K562 treated with DMSO at 1 percent for 4 hours (cell line): ENCODE data around the gene ZNF26. TPM values are rescaled to one million over a fixed set of nuclear protein-coding genes. Genes with fewer than 3 reads are reported as not detected.

Source experiments
- total RNA-seq: library from RNA; unstranded; fragments of 300-600 nt; gene quantifications from 2 replicates; pipeline ENCODE4 v1.2.3, GENCODE V29; 2022; ENCODE audit not compliant: insufficient read depth

The ZNF26 gene
- total RNA-seq, result 5.3 and 5.4 TPM in 2 replicates

DNA sequence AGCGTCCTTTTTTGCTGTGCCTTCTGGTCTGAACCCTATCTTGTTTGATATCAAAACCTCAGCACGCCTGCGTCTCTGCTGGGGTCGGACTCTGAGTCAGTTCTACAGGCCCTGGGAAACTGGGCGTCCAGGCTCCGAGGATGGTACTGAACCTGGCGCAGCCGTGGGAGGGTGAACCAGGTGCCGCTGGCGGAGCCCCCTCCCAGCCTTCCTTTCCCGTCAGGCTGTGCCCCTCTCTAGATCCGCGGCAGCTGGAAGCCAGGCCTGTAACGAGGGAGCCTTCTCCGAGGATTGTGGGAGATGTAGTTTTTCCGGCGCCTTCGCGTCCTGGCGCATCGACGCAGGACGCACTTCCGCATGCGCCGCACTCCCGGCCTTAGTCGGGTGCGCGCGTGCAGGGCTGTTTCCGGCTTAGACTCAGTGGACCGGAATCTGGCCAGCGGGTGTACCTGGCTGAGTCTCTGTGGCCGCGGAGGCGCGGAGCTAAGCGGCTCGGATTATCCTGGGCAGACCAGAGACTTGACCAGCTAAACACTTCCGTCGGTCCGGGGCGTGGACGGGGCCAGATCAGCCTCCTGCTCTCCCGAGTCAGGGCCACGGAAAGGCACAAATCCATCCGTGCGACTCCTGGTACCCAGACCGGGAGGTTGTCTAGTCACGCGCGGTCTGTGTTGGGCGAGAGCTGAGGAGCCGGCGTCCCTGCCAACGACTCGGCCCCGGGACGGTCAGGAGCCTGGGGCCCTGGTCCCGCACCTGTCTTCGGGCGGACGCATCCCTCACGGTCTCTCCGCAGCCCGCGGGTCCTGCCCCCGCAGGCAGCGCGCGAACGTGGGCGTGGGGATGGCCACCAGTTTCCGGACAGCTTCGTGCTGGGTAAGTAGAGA lies at the start of gene ZNF26:
TSS of gene ZNF26 (plus strand) at position 367 of the 884 bp plus-strand sequence. CDS start at position 841, 474 bp downstream.

GRCh38 chr12:132956011-132956788 lies 30.0 kb upstream of the ZNF26 start, which contains the start of gene ZNF605:
TSS of gene ZNF605 (minus strand) at chr12:132956306. CDS start at chr12:132945635, 10,671 bp downstream.

DNA sequence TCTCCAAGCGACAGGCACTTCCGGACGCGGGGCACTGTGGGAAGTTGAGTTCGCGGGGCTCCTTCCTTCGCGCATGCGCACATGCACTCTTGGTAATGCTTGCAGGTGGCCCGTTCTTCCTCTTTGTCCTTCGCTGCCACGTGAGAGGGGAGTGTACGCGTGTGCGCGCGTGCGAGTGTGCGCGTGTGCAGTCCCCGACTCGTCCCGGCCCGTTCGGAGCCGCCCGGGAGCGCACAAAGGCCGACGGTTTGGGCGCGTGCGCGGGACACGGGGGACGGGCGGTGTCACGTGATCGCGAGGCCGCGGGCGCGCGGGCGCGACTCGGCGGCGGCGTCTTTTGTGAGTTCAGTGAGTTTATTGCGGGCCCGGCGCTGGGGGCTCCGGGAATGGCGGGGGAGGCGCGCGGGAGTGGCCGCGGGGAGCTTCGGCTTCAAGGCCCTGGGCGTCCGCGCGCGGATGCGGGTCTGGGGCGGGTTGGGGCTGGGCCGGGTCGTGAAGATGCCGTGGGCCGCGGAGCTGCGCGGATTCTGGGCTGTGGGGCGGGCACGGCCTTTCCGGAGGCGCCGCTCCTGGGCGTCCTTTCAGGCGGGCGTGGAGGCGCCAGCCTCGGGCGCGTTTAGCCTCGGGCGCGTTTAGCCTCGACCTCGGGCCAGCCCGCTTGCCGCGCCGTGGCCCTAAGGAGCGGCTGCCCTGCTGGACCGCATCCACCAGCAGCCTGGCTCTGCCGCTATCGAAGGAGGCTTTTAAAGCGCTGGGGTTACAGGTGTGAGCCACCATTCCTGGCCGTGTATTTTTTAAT lies 51.2 kb downstream of the ZNF26 start, which contains the start of gene ZNF84:
TSS of gene ZNF84 (plus strand) at position 303 of the 799 bp plus-strand sequence. CDS start 3,959 bp downstream, outside the sequence.

Other genes starting within 250 kb of the ZNF26 start
- 21.9 and 32.2 TPM in 2 replicates for gene ANKLE2, start 224.5 kb upstream of the ZNF26 start, total RNA-seq
- 26.1 and 36.3 TPM in 2 replicates for gene GOLGA3, start 157.5 kb upstream of the ZNF26 start, total RNA-seq
- 20.2 and 25.5 TPM in 2 replicates for gene CHFR, start 98.8 kb upstream of the ZNF26 start, total RNA-seq
- gene ZNF605, start 30.1 kb upstream of the ZNF26 start, total RNA-seq, result 0.52 and 2.4 TPM in 2 replicates
- gene ZNF84, start 51.1 kb downstream of the ZNF26 start, total RNA-seq, result 7.4 and 8.2 TPM in 2 replicates
- gene ZNF140, start 94.6 kb downstream of the ZNF26 start, total RNA-seq, result 10.2 and 15.1 TPM in 2 replicates
- 0.33 TPM in 2 replicates for gene ZNF891, start 143.9 kb downstream of the ZNF26 start, total RNA-seq
- gene ZNF10, start 144.3 kb downstream of the ZNF26 start, total RNA-seq, result 7.2 and 10.5 TPM in 2 replicates
- 4.5 and 5.4 TPM in 2 replicates for gene ZNF268, start 195.1 kb downstream of the ZNF26 start, total RNA-seq
- not detected in 2 replicates for gene ANHX, start 249.5 kb downstream of the ZNF26 start, total RNA-seq